ENCODE results near the gene ATG3.

Gene ATG3

DNA sequence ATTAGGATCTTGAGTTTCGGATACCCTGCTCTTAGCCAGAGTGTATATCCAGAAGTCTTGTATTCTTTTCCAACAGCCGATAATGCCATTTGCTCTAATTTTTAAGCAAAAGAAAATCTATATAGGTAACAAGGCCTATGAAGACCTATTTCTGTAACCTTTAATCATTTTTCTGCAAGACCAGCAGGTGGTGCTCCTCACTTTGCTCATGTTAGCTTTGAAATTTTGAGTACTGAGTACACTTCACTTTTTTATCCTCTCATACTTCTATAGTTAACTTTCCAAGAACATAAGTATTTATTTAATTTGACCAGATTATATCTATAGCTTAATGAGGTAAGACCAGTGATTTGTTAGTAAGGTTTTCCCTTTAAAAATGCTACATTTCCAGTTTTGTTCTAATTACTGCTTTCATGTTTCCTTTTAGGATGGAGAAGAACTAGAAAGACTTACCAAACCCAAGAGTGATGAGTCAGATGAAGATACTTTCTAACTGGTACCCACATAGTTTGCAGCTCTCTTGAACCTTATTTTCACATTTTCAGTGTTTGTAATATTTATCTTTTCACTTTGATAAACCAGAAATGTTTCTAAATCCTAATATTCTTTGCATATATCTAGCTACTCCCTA, 20.6 kb upstream of the ATG3 start:
- ATAC-seq = peak; percentile 86
- TF ChIP-seq SNAI2 (CRISPR knock-in tag; IDR thresholded peaks at IDR 0.05) = no peak
- TF ChIP-seq, protein P1, sequence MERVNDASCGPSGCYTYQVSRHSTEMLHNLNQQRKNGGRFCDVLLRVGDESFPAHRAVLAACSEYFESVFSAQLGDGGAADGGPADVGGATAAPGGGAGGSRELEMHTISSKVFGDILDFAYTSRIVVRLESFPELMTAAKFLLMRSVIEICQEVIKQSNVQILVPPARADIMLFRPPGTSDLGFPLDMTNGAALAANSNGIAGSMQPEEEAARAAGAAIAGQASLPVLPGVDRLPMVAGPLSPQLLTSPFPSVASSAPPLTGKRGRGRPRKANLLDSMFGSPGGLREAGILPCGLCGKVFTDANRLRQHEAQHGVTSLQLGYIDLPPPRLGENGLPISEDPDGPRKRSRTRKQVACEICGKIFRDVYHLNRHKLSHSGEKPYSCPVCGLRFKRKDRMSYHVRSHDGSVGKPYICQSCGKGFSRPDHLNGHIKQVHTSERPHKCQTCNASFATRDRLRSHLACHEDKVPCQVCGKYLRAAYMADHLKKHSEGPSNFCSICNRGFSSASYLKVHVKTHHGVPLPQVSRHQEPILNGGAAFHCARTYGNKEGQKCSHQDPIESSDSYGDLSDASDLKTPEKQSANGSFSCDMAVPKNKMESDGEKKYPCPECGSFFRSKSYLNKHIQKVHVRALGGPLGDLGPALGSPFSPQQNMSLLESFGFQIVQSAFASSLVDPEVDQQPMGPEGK (CRISPR knock-in tag; IDR thresholded peaks at IDR 0.05; ENCODE audit: borderline replicate concordance) = no peak
- TF ChIP-seq, protein P2, sequence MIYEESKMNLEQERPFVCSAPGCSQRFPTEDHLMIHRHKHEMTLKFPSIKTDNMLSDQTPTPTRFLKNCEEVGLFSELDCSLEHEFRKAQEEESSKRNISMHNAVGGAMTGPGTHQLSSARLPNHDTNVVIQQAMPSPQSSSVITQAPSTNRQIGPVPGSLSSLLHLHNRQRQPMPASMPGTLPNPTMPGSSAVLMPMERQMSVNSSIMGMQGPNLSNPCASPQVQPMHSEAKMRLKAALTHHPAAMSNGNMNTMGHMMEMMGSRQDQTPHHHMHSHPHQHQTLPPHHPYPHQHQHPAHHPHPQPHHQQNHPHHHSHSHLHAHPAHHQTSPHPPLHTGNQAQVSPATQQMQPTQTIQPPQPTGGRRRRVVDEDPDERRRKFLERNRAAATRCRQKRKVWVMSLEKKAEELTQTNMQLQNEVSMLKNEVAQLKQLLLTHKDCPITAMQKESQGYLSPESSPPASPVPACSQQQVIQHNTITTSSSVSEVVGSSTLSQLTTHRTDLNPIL (CRISPR knock-in tag; IDR thresholded peaks at IDR 0.05; ENCODE audit: low read depth) = no peak
- TF ChIP-seq ISL1 (CRISPR knock-in tag; IDR thresholded peaks at IDR 0.05) = no peak
- TF ChIP-seq TOX (CRISPR knock-in tag; IDR thresholded peaks at IDR 0.05; ENCODE audit: borderline replicate concordance) = no peak
- no peak for TF ChIP-seq PPARA (CRISPR knock-in tag; IDR thresholded peaks at IDR 0.05; ENCODE audit: borderline replicate concordance)
- no peak for TF ChIP-seq ZNF565 (CRISPR knock-in tag; conservative IDR thresholded peaks at IDR 0.05; ENCODE audit: low read depth)
- TF ChIP-seq ARNTL (CRISPR knock-in tag; IDR thresholded peaks at IDR 0.05; ENCODE audit: borderline replicate concordance, low read depth) = no peak
- no peak for TF ChIP-seq OSR1 (CRISPR knock-in tag; IDR thresholded peaks at IDR 0.05)
- TF ChIP-seq ZFP3 (CRISPR knock-in tag; IDR thresholded peaks at IDR 0.05) = no peak
- TF ChIP-seq BACH2 (CRISPR knock-in tag; IDR thresholded peaks at IDR 0.05; ENCODE audit: borderline replicate concordance) = no peak
- no peak for TF ChIP-seq ZC3H10 (CRISPR knock-in tag; IDR thresholded peaks at IDR 0.05)
- no peak for TF ChIP-seq ESRRG (CRISPR knock-in tag; IDR thresholded peaks at IDR 0.05)
- TF ChIP-seq, protein P3, sequence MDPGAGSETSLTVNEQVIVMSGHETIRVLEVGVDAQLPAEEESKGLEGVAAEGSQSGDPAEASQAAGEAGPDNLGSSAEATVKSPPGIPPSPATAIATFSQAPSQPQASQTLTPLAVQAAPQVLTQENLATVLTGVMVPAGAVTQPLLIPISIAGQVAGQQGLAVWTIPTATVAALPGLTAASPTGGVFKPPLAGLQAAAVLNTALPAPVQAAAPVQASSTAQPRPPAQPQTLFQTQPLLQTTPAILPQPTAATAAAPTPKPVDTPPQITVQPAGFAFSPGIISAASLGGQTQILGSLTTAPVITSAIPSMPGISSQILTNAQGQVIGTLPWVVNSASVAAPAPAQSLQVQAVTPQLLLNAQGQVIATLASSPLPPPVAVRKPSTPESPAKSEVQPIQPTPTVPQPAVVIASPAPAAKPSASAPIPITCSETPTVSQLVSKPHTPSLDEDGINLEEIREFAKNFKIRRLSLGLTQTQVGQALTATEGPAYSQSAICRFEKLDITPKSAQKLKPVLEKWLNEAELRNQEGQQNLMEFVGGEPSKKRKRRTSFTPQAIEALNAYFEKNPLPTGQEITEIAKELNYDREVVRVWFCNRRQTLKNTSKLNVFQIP (CRISPR knock-in tag; IDR thresholded peaks at IDR 0.05; ENCODE audit: borderline replicate concordance, low read depth) = no peak
- no peak for TF ChIP-seq ZNF8 (CRISPR knock-in tag; IDR thresholded peaks at IDR 0.05)
- no peak for TF ChIP-seq TCF4 (CRISPR knock-in tag; IDR thresholded peaks at IDR 0.05; ENCODE audit: borderline replicate concordance)

DNA sequence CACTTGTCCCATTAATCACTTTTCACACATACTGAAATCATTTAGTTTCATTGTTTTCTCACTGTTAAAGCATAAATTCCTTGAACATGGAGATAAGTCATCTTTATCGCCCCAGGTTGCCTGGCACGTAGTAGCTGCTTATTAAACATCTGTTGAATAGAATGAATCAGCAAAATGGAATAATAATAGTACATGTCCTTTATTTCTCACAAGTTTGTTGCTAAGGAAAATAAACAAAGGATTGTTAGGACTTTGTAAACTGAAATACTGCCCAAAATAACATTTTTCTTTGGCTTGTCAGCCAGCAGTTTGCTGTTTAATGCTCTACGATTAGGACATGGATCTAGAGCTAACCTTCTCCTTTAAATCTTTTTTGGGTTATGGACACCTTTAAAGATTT, 17.9 kb upstream of the ATG3 start:
- TF ChIP-seq, protein P1 (CRISPR knock-in tag; IDR thresholded peaks at IDR 0.05; ENCODE audit: borderline replicate concordance) = no peak
- TF ChIP-seq ARNTL (CRISPR knock-in tag; IDR thresholded peaks at IDR 0.05; ENCODE audit: borderline replicate concordance, low read depth) (no peak), OSR1 (CRISPR knock-in tag; IDR thresholded peaks at IDR 0.05) (no peak), RARB (CRISPR knock-in tag; IDR thresholded peaks at IDR 0.05) (no peak), SNAI2 (CRISPR knock-in tag; IDR thresholded peaks at IDR 0.05) (no peak), ZFP30 (CRISPR knock-in tag; IDR thresholded peaks at IDR 0.05) (no peak), TOX (CRISPR knock-in tag; IDR thresholded peaks at IDR 0.05; ENCODE audit: borderline replicate concordance) (no peak)
- TF ChIP-seq, protein P3 (CRISPR knock-in tag; IDR thresholded peaks at IDR 0.05; ENCODE audit: borderline replicate concordance, low read depth) = no peak
- TF ChIP-seq, protein P4, sequence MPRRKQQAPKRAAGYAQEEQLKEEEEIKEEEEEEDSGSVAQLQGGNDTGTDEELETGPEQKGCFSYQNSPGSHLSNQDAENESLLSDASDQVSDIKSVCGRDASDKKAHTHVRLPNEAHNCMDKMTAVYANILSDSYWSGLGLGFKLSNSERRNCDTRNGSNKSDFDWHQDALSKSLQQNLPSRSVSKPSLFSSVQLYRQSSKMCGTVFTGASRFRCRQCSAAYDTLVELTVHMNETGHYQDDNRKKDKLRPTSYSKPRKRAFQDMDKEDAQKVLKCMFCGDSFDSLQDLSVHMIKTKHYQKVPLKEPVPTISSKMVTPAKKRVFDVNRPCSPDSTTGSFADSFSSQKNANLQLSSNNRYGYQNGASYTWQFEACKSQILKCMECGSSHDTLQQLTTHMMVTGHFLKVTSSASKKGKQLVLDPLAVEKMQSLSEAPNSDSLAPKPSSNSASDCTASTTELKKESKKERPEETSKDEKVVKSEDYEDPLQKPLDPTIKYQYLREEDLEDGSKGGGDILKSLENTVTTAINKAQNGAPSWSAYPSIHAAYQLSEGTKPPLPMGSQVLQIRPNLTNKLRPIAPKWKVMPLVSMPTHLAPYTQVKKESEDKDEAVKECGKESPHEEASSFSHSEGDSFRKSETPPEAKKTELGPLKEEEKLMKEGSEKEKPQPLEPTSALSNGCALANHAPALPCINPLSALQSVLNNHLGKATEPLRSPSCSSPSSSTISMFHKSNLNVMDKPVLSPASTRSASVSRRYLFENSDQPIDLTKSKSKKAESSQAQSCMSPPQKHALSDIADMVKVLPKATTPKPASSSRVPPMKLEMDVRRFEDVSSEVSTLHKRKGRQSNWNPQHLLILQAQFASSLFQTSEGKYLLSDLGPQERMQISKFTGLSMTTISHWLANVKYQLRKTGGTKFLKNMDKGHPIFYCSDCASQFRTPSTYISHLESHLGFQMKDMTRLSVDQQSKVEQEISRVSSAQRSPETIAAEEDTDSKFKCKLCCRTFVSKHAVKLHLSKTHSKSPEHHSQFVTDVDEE (CRISPR knock-in tag; IDR thresholded peaks at IDR 0.05) = no peak
- ATAC-seq = no peak
